ENCODE measurements around the gene MT1F. TPM values are rescaled to one million over a fixed set of nuclear protein-coding genes. Genes with fewer than 3 reads are reported as not detected.

The MT1F gene
- total and polyA plus RNA-seq, 9 of the 15 experiments (the other 6 are each of a cell fraction or from before 2014, with no cell fraction given), result 0.18 to 0.68 (median 0.29) TPM; not detected in 5

GRCh38 chr16:56653218-56653617 lies 4.5 kb upstream of the MT1F start:
- no peaks in the 10 kb centered on the region for H3K36me3 ChIP-seq (ENCODE audit: control insufficient read depth, insufficient read depth, low read length)
- no peak overlapping the region for H3K4me3 ChIP-seq
- 0% methylated on average over 7 of the region's 7 CpGs for WGBS (ENCODE audit: insufficient coverage, low coverage, missing lambda C conversion rate)
- H3K27ac ChIP-seq (ENCODE audit: extremely low read depth, low read depth, low read length), result no peak overlapping the region
- no TSS peak for BruUV-seq (replicated peaks)
- in situ Hi-C loops (cut with MboI), result no loop called here
- intact Hi-C loops (cut with micrococcal nuclease), result no loop called here
- H4K20me1 ChIP-seq (replicated peaks; ENCODE audit: control insufficient read depth, insufficient read depth, low read length), result no peaks in the 10 kb centered on the region
- ChIA-PET POLR2A (interaction anchor here (0.7 kb wide), 1 partner anchor 23 kb away, joined by 3 read pairs; no protein-coding TSS in a partner anchor), CTCF (ENCODE audit: low intra/inter-chr PET ratio) (no interaction called here)
- TF ChIP-seq LCOR (CRISPR knock-in tag; IDR thresholded peaks at IDR 0.05) (no peak), DNMT1 (IDR thresholded peaks at IDR 0.05) (no peak), ZNF217 (CRISPR knock-in tag; IDR thresholded peaks at IDR 0.05) (no peak), GTF2E2 (tag; IDR thresholded peaks at IDR 0.05) (no peak), DEAF1 (CRISPR knock-in tag; IDR thresholded peaks at IDR 0.05) (no peak), ZNF551 (CRISPR knock-in tag; IDR thresholded peaks at IDR 0.05) (no peak), ATF4 (CRISPR knock-in tag; IDR thresholded peaks at IDR 0.05) (no peak), SMC3 (conservative IDR thresholded peaks at IDR 0.05; ENCODE audit: insufficient read depth, low read depth, low read length) (no peak), GABPB2 (CRISPR knock-in tag; conservative IDR thresholded peaks at IDR 0.05) (no peak), ZNF398 (CRISPR knock-in tag; IDR thresholded peaks at IDR 0.05) (no peak)
- H3K4me1 ChIP-seq (replicated peaks in 1 of 2; ENCODE audit: control insufficient read depth in 2 of 2, insufficient read depth in 2 of 2, low read length in 2 of 2), result peaks cover 0 to 6% of the 10 kb centered on the region in 2 experiments; a peak in 2 of 5 replicates
- H3K9ac ChIP-seq (ENCODE audit: insufficient read depth in 1 of 2, low read depth in 2 of 2, low read length in 2 of 2), result no peak overlapping the region
- no peaks in the 10 kb centered on the region for H3K9me1 ChIP-seq (ENCODE audit: control insufficient read depth, insufficient read depth, low read length)
- no peak overlapping the region for H2AFZ ChIP-seq (ENCODE audit: low read depth, low read length)
- peaks cover 27 to 67% of the 10 kb centered on the region in 2 experiments; a peak in 4 of 5 replicates for H3K27me3 ChIP-seq (ENCODE audit: control insufficient read depth in 2 of 2, insufficient read depth in 2 of 2, low read length in 2 of 2)
- ATAC-seq (no peak), DNase-seq (ENCODE audit: extremely low read depth in 1 of 4, low spot score in 3 of 4) (no peak), FAIRE-seq (no peak)
- no peaks in the 10 kb centered on the region for H3K9me3 ChIP-seq (replicated peaks; ENCODE audit: control insufficient read depth, insufficient read depth, low read depth, low read length)
- H3K79me2 ChIP-seq (ENCODE audit: control insufficient read depth, insufficient read depth, low read length), result no peaks in the 10 kb centered on the region
- H3K4me2 ChIP-seq (ENCODE audit: insufficient read depth, low read length), result no peak overlapping the region
